SW 1271 (cell line): ENCODE results near the gene DIPK1B.

Experiments used
- DNase-seq, 2 experiments: peaks; one replicate each; lab custom pipeline; 2025; lab: John Stamatoyannopoulos, UW

DIPK1B gene

DNA sequence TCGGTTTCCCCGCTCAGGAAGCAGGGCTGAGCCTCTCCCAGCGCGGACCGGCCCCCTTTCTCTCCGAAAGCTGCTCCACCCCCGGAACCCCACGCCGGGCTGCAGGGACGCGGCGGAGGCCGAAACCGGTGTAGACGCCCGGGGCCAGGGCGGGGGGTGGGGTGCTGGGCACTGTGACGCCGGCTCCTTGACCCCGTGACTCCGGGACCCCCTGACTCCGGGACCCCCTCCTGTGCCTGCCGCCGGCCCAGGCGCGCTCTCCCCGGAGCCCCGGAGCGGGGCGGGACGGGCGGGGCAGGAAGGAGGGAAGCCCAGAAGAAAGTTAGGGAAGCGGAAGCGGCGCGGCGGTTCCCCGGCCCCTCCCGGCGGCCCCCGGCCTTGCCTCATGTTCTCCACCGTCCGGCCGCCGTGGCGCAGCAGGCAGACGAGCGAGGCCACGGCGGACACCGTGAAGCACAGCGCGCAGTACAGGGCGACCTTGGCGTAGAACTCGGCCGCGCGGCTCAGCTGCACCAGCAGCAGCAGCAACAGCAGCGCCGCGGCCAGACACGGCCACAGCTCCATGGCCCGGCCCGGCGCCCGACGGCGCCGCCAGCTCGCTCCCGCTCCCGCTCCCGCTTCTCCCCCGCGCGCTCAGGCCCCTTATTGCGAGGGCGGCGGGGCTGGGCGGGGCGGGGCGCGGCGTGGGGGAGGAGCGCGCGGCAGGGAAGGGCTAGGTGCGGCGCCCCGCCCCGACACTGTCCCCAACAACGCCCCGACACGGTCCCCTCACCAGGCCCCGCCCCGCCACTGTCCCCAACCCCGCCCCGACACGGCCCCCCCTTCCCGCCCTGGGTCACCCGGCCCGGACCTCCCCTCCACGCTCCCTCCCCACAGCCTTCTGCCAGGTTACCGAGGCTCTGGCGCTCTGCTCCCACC is 25.3 kb upstream of the DIPK1B start, which contains the start of gene AGPAT2:
Gene AGPAT2 (minus strand): TSS at position 664 of the 918 bp plus-strand sequence. CDS start 100 bp downstream, at position 564.
- DNase-seq = peak in 1 of 2 experiments; percentile 68

DNA sequence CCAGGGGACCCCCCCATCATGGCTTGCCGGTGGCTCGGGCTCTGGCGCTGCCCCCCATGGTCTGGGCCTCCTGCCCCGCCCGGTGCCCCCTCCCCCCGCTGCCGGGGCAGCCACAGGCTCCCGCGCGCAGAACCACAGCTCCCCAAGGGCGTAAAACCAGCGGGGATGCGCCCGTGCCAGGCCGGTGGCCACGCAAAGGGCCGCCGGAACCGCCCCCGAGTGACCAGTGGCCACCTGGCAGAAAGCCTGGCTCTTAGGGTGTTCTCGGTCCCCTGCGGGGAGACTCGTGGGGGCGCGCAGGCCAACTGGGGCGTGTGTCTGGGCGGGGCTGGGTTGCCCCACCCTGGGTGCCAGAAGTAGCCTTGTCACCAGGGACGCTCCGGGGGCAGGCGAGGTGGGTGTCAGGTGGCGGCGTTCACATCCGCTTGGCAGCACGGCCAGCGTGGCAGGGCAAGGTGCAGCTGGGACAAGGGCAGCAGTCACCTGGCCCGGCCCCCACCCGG is 24.6 kb upstream of the DIPK1B start:
- DNase-seq = no peak

DNA sequence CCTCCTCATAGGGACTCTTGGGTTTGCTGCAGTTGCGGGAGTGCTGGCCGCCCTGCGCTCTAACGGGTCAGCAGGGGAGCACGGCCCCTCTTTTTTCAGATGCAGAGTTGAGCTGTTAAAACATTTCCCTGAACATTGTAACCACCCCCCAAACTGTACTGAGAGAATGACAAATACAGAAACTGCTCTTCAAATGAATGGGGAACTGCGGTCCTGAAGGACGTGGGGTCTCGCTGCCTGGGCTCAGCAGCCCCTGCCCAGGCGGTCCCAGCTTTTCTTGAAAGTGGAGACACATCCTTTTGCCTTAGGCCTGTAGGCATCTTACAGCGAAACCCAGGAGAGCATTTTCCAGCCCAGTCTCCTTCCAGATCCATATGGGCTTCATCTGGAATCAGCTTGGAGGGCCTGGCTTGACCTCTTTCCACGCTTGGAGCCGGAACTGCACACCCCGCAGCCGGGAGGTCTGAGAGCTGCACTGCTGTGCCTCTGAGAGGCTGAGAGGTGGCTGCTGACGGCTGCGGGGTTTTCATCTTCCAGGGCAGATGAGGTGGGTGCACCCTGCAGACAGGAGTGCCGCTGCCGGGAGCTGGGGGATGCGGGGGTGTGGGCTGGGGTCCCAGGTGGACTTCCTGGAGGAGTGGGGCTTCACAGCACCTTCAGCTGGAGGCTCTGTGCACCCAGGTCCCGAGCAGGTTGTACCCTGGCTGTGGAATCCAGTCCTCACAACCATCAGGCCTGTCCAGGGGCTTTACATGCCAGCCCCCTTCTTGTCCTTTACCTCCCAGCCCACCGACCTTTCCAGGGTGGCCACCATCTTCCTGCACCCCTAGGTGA is 23.9 kb upstream of the DIPK1B start:
- DNase-seq = no peak

DNA sequence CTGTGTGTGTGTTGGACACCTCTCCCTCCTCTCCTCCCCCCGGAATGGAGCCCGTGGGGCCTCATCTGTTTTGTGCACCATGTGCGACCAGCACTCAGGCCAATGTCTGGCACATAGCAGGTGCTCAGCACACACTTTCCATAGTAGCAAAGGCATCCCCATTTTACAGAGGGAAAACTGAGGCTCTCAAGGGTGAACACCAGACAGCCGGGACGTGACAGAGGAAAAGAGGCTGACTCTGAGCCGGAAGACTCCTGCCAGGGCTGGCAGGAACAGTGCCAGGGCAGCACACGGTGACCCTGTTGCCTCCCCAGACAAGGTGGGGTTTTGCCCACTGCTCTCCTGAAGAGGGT is 23.3 kb upstream of the DIPK1B start:
- DNase-seq = no peak

DNA sequence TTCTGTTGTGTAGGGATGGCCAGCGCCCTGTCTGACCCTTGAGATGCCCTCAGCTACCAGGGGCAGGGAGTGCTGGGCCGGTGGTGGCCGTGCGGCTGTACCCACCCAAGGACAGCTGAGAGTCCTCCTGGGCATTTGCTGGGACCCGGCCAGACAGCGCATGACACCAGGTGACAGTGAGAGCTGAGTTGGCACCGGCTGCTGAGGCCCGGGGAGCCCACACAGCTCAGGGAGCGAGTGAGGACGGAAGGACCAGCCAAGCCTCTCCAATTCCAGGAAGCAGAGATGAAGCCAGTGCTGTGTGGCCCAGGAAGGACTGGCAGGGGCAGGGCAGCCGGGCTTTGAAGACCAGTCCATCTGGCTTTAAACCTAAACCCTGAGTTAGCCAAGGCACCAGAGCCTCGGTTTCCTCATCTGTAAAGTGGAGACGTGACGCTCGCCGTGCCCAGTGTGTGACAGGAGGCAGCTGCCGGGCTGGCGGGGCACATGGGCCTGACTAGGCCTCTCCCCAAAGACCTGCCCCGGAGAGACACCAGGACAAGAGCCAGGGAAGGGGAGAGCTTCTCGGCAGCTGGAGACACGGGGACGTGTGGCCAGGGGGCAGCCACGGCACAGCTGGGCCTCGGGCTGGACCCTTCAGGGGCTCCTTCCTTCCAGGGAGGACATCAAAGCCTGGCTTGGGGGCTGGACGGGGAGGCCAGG is 22.1 kb upstream of the DIPK1B start:
- no peak for DNase-seq

DNA sequence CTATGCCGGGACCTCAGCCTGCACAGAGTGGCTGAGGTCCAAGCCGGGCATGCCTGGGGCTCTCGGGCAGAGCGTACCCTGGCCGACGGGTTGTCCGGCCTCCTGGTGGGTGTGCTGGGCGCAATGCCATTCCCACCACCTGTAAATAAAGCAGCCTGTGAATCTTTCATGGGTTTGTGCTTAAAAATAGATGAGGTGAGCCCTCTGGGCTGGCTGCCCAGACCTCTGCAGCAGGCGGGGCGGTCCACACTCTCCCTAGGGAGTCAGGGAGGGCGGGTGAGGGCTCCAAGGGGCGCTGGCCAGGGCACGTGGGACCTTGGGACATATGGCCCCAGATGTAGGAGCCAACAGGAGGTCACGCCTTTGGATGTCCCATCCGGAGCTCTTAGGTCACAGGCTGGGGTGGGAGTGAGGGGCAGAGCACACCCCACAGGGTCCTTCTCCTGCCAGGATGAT is 21.5 kb upstream of the DIPK1B start:
- DNase-seq = no peak

DNA sequence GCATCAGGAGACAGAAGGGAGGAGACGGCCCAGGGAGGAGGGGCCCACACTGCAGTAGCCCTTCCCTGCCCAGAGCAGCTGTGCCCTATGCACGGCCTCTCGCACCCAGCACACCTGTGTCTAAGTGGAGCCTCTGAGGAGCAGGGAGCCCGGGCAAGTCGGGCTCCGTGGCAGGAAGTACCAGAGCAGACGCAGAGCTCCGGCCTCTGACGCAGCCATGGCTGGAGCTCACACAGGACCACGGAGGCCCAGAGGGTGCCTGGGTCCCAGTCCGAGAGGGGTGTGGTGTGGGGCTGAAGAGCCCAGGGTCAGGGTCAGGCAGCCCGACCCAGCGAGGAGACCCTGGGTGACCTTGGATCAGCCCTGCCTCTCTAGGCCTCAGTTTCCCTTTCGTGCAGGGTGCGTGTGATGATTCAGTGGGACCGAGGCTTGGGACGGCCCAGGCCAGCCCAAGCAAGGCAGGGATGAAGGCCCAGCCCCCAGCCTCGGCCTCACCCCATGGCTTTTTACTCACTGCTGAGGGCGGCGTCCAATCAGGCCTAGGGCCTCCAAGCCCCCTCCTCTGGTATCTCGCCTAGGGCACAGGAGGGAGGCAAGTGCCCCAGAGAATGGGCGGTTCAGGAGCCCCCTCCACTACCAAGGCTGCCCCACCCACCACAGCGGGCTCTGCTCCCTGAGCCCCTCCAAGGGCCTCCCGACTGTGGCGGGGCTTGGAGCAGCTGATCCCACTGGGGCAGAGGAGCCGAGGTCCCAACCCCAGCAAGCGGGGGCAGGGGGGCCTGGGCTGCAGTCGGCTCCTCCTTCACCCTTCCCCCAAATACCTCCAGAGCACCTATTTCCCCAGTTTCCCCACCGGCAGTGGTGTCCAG is 20.8 kb upstream of the DIPK1B start:
- DNase-seq = no peak

DNA sequence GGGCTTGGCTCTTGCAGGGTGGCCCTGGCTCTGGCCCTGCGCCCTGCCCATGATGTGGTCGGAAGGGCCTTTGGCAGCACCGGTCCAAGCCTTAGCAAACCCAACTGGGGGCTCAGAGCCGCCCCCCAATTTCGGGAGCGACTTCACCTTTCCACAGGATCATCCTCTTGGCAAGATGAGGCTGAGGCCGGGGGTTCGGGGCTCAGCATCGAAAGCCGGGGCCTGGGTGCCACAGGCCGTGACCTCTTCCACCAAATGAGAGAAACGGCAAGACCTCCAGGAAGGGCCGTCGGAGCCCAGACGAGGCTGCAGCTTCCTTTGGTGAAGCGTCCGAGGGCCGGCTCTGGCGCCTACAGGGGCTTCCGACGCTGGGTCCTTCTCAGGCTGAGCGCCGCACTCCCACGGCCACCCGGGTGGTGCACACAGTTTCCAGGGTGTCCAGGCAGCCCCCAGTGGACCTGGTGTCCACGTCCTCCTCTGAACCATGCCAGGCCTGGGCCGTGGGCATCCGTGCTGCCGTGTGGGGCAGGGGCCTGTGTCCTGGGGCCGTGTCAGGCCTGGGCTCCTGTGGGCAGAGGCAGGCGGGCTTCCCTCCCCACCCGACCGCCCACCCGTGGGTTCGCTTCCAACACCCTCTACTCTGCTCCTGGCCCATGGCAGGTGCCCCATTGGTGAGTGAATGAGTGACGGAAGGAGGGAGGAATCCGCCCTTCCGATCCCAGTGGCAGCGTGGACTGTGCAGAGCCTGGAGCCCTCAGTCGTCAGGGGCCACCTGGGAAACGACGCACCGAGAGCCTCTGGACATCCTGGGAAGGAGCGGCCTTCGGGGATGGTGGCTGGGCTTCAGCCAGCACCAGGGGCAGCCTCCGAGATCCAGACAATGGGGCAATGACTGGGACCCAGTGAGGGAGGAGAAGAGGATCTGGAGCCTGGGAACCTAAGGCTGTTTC is 19.9 kb upstream of the DIPK1B start:
- DNase-seq = no peak

DNA sequence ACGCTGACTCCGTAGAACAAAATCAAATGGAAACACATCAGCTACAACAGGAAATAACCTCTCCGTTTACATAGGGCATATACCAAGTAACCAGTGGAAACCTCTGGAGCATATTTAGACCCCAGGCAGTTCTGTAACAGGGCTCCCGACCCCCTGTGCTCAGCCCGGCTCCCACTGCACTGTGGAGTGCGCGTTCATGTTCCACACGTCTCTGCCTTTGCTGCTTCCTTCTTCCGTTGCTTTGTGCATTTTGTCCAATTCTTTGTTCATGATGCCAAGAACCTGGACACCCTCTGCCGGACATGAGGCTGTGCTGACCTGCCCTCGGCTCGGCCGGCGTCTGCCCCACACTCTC is 19.3 kb upstream of the DIPK1B start:
- no peak for DNase-seq

DNA sequence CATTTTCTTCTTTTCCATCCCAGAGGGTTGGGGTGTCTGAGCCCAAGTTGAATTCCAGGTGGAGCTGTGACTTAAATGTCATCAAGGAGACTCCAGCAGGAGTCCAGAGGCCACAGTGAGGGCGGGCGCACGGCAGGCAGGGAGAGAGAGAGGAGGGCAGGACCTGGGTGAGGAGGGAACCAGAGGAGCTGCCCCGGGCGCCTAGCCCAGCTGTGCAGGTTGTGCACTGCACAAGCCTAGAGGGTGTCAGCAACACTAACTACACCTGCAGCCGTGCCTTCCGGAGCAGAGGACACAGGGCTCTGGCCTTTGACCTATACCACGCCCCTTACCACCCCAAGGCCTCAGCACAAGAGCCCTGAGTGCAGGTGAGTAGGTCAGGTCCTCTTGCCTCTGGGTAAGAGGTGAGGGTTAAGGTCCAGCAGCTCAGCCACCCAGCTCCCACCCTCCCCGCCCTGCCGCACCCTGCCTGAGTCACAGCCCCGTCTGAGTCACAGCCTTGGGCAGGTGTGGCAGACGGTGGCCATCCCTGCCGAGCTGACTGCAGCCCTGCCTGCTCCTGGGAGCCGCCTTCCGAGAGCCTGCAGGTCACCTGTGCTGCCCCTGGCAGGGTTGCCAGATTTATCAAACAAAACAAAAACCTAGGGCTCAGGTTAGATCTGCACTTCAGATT is 18.7 kb upstream of the DIPK1B start:
- DNase-seq = peak; percentile 24 to 38

DNA sequence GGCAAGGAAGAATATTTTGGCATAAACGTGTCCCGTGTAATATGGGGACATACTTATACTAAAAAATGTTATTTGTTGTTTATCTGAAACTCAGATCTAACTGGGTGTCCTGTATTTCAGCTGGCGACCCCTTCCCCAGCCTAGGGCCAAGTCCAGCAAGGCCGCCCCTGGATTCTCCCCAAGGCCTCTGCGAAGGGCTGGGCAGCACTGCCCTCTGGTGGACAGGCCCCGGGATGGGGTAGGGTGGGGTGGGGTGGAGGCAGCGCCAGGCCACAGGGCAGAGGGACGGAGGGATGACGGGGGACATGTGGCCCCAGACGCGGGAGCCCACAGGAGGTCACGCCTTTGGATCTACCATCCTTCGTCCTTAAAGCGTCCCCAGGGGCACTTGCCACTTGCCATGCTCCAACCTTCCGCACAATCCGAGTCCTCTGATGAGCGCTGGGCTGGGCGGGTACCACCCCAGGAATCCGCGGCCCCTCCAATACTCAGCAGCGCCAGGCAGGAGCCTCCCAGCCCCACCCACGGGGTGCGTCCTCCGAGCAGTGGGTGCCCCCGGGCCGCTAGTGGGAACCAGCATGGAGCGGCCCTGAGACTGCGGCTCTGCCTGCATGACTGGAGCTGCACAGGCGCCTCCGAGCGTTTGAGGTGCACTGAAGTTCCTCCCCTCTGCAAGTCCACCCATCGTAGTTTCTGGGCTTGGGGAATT is 18.1 kb upstream of the DIPK1B start:
- DNase-seq = peak; percentile 23 to 46

DNA sequence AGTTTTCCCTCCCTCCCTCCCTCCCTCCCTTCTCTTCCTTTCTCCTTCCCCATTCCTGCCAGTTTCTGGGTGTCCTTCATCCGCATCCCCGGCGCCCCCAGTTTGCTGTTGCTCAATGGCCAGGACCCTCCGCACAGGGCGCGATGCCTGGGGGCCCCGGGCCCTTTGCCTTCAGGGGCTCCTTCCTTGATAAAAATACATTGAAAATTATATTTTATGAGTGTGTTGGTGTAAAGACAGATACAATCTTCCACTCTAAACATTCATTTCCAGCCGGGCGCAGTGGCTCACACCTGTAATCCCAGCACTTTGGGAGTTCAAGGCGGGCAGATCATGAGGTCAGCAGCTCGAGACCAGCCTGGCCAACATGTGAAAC is 17.5 kb upstream of the DIPK1B start:
- no peak for DNase-seq

DNA sequence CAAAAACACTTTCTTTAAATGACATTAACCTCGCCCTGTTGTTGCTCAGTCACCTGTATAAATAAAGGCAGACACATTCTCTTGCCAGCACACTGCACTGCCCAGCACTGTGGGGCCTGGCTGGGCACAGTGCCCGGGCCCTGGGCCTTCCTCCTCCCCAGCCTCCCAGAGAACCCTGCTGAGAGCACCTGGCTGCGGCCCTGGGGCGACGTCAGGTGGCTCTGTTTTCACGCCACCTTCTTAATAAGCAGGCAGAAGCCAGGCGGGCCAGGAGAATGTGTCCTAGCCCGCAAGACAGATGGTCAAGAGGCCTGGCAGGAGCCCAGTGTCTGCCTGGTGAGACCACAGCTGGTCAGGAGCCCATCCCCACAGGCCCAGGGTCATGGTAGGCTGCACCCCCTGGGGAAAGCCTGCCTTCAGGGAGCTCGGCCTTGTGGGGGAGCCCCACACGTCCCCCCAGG is 16.9 kb upstream of the DIPK1B start:
- no peak for DNase-seq

DNA sequence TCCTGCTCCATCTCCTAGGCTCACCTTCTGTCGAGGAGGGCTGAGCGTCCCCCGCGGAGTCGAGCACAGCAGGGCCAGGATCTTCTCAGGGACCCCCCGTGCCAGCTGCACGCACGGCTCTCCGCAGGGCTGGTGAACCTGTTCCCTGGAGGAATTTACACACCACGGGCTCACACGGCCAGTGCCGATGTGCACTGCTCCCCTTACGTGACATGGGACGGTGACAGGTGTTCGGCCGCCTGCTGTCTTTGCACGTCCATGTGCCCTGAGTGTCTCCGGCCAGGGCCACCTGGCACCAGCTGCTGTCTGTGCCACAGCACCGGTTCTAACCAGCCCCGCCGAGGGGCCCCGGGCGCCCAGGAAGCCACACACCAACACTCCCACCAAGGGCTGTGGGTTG is 16.4 kb upstream of the DIPK1B start:
- DNase-seq = no peak

DNA sequence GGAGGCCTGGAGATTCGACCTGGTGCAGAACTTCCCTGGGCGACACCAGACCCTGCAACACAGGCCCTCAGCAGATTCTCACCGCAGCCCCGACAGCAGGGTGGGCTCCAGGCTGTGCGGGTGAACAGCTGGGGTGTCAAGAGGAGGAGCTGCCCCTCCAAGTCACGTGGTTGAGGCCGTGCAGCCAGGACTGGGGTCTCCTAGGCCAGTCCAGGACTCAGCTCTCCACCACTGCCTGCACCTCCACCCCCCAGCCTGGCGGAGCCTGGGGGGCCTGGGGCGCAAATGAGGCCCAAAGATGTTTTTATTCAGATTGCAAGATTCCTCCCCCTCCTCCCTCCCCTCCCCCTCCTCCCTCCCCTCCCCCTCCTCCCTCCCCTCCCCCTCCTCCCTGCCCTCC is 15.9 kb upstream of the DIPK1B start:
- DNase-seq = no peak

DNA sequence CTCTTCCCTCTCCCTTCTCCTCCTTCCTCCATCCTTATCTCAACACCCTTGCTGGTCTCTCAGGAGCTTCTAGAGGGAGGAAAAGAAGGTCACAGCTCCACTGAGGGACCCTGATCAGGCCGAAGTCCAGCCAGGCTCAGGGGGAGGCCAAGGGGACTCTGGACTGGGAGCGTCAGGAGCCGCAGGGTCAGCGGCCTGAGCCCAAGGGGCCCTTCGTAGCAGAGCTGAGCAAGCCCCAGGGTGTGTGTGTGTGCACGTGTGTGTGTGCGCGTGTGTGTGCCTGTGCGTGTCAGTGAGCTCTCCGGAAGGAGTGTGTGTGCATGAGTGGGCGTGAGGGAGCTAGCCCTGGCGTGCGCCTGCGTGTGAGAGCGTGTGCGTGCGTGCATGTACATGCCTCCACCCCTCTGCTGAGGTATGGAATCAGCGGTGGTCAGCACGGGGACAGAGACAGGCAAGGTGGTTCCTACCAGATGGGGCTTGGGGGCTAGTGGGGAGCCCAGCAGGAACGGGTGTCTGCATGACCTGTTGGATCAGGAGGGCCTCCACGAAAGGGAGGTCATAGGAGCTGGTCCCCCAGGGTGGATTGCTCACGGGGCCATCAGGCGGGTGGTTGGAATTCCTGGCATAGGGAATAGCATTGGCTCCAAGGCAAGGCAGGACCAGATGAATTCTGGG is 15.1 kb upstream of the DIPK1B start:
- no peak for DNase-seq

DNA sequence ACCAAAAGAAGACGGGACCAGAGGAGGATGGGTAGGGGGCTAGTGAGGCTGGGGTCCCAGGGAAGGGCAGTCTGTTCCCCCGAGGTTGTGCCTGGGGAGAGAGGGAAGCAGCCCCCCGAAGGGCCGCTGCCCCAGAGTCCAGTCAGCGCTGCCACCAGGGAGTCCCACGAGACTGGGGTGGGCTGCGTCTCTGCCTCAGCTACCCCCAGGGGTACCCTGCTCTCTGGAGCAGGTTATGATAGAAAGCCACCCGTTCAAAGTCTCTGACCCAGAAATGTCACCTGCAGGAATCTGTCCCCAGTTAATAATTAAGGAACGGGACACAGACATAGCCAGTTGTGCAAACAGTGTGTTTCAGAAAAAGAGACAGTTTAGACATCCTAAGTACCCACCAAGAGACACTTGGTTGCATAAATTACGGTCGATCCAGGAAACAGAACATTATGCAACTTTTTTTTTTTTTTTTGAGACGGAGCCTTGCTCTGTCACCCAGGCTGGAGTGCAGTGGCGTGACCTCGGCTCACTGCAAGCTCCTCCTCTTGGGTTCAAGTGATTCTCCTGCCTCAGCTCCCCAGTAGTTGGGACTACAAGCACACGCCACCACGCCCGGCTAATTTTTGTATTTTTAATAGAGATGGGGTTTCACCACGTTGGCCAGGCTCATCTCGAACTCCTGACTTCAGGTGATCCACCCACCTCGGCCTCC is 14.4 kb upstream of the DIPK1B start:
- DNase-seq = no peak
